Neural cell (in vitro differentiated cells): ENCODE data around the gene PACS1. TPM values are rescaled to one million over a fixed set of nuclear protein-coding genes. Genes with fewer than 3 reads are reported as not detected.

ENCODE experiments used
- H2AFZ ChIP-seq: fragments of 200-600, 300-800 bp; sonication (generic), shearing (Covaris generic); 2 replicates; pipeline ENCODE4 v1.6.0; 2014; ENCODE audit warnings: low read depth, mild to moderate bottlenecking, antibody characterized with exemption, low read length, moderate library complexity
- H3F3A ChIP-seq: fragments of 200-600 bp; shearing (Covaris generic); 2 replicates; pipeline ENCODE4 v1.6.1; 2016; ENCODE audit warnings: mild to moderate bottlenecking, moderate library complexity, mixed read lengths, antibody characterized with exemption, low read length; ENCODE audit not compliant: insufficient read depth, poor library complexity, severe bottlenecking
- H3K27ac ChIP-seq: fragments of 200-600, 300-800 bp; sonication (generic), shearing (Covaris generic); 2 replicates; pipeline ENCODE4 v1.5.1; 2014; ENCODE audit warnings: mild to moderate bottlenecking, low read length, moderate library complexity
- H3K27me3 ChIP-seq: fragments of 300-800, 200-600 bp; sonication (generic), shearing (Covaris generic); 2 replicates; pipeline ENCODE4 v1.6.0; 2014; ENCODE audit warnings: mild to moderate bottlenecking, low read depth, low read length, moderate library complexity; ENCODE audit not compliant: insufficient read depth
- H3K36me3 ChIP-seq: fragments of 300-800, 200-600 bp; sonication (generic), shearing (Covaris generic); 2 replicates; pipeline ENCODE4 v1.5.1; 2014; ENCODE audit warnings: mild to moderate bottlenecking, antibody characterized with exemption, low read length, moderate library complexity; ENCODE audit not compliant: insufficient read depth
- H3K4me2 ChIP-seq: fragments of 300-800, 200-600 bp; sonication (generic), shearing (Covaris generic); 2 replicates; pipeline ENCODE4 v1.6.0; 2014; ENCODE audit warnings: mild to moderate bottlenecking, low read length
- H3K4me3 ChIP-seq: fragments of 300-800, 200-600 bp; sonication (generic), shearing (Covaris generic); 2 replicates; pipeline ENCODE4 v1.5.1; 2014; ENCODE audit warnings: mild to moderate bottlenecking, low read length, moderate library complexity
- H3K79me2 ChIP-seq: fragments of 200-600 bp; shearing (Covaris generic); replicated peaks from 2 replicates; pipeline ENCODE4 v1.6.0; 2014; ENCODE audit warnings: mild to moderate bottlenecking, low read length, moderate library complexity; ENCODE audit not compliant: insufficient read depth
- H3K9ac ChIP-seq: fragments of 300-800, 200-600 bp; sonication (generic), shearing (Covaris generic); 2 replicates; pipeline ENCODE4 v1.6.1; 2016; ENCODE audit warnings: mild to moderate bottlenecking, low read length, mixed read lengths
- H3K9me2 ChIP-seq: fragments of 200-600 bp; shearing (Covaris generic); 2 replicates; pipeline ENCODE4 v1.6.1; 2016; ENCODE audit warnings: mild to moderate bottlenecking, low read length, mixed read lengths; ENCODE audit not compliant: insufficient read depth
- H3K9me3 ChIP-seq: fragments of 200-600, 300-800 bp; sonication (generic), shearing (Covaris generic); 2 replicates; pipeline ENCODE4 v1.6.1; 2016; ENCODE audit warnings: mild to moderate bottlenecking, mixed run types, low read length, moderate library complexity, mixed read lengths
- H4K20me1 ChIP-seq: fragments of 200-600 bp; shearing (Covaris generic); 2 replicates; pipeline ENCODE4 v1.6.1; 2016; ENCODE audit warnings: mild to moderate bottlenecking, mixed run types; ENCODE audit not compliant: insufficient read depth
- CTCF ChIP-seq: fragments of 450-650 bp; IDR thresholded peaks from 2 replicates; pipeline ENCODE4 v1.5.1; 2014; ENCODE audit warnings: antibody characterized with exemption, mild to moderate bottlenecking, moderate library complexity; ENCODE audit not compliant: poor library complexity, severe bottlenecking
- EP300 ChIP-seq: fragments of 450-650 bp; conservative IDR thresholded peaks from 2 replicates; pipeline ENCODE4 v1.6.1; 2014; ENCODE audit warnings: antibody characterized with exemption, mild to moderate bottlenecking, moderate library complexity; ENCODE audit not compliant: poor library complexity, severe bottlenecking
- EZH2 ChIP-seq: fragments of 200-600, 300-800 bp; shearing (Covaris generic), sonication (generic); IDR thresholded peaks from 2 replicates; pipeline ENCODE4 v1.6.1; 2014; ENCODE audit warnings: antibody characterized with exemption, low read length, borderline replicate concordance, mild to moderate bottlenecking; ENCODE audit not compliant: insufficient read depth, poor library complexity, severe bottlenecking
- MXI1 ChIP-seq: fragments of 450-650 bp; conservative IDR thresholded peaks from 2 replicates; pipeline ENCODE4 v1.6.1; 2014; ENCODE audit warnings: antibody characterized with exemption, mild to moderate bottlenecking; ENCODE audit not compliant: poor library complexity, severe bottlenecking
- POLR2AphosphoS5 ChIP-seq: IDR thresholded peaks from 2 replicates; pipeline ENCODE4 v1.6.1; 2012
- RAD21 ChIP-seq: fragments of 450-650 bp; conservative IDR thresholded peaks from 2 replicates; pipeline ENCODE4 v1.6.1; 2014; ENCODE audit warnings: antibody characterized with exemption, mild to moderate bottlenecking, moderate library complexity
- REST ChIP-seq: IDR thresholded peaks from 2 replicates; pipeline ENCODE4 v1.6.1; 2012; ENCODE audit warnings: borderline replicate concordance
- SMC3 ChIP-seq: fragments of 450-650 bp; conservative IDR thresholded peaks from 2 replicates; pipeline ENCODE4 v1.6.1; 2014; ENCODE audit warnings: antibody characterized with exemption, mild to moderate bottlenecking, moderate library complexity; ENCODE audit not compliant: poor library complexity
- TAF1 ChIP-seq: IDR thresholded peaks from 2 replicates; pipeline ENCODE4 v1.6.1; 2012; ENCODE audit warnings: low read depth
- polyA plus RNA-seq: library from polyadenylated mRNA; depleted of rRNA; stranded (reverse); fragments of >200 nt; gene quantifications from 2 replicates; pipeline ENCODE4 v1.2.3, GENCODE V29; 2014

PACS1 gene
- polyA plus RNA-seq, 1 donor from 2014 or later: 14.4 TPM

- no peak overlapping the region for H3K4me2 ChIP-seq
- no peak overlapping the region for H3K4me3 ChIP-seq
- H3K79me2 ChIP-seq: peaks cover 4% of the 10 kb centered on the region
- peaks cover 8% of the 10 kb centered on the region for H3K36me3 ChIP-seq
- H3K9me3 ChIP-seq: no peaks in the 10 kb centered on the region
- no peaks in the 10 kb centered on the region for H3F3A ChIP-seq
- no peaks in the 10 kb centered on the region for H3K27me3 ChIP-seq
- H4K20me1 ChIP-seq: no peaks in the 10 kb centered on the region
- H3K9me2 ChIP-seq: no peaks in the 10 kb centered on the region
- H3K27ac ChIP-seq: no peak overlapping the region
- no peak overlapping the region for H3K9ac ChIP-seq
- H2AFZ ChIP-seq: no peak overlapping the region
- TF ChIP-seq POLR2AphosphoS5: no peak
- no peak for TF ChIP-seq CTCF
- no peak for TF ChIP-seq EZH2
- TF ChIP-seq TAF1: no peak
- TF ChIP-seq SMC3: no peak
- TF ChIP-seq MXI1: no peak
- TF ChIP-seq EP300: no peak
- TF ChIP-seq REST: no peak
- TF ChIP-seq RAD21: no peak
These were observed 7.7 kb upstream of the PACS1 start for GRCh38 chr11:66062408-66062807.

- Histone ChIP-seq H3K27me3 (no peaks in the 10 kb centered on the region), H3K4me3 (no peak overlapping the region), H3K36me3 (peaks cover 14% of the 10 kb centered on the region), H3F3A (no peaks in the 10 kb centered on the region), H4K20me1 (no peaks in the 10 kb centered on the region), H3K4me2 (no peak overlapping the region), H3K27ac (no peak overlapping the region), H3K79me2 (peaks cover 4% of the 10 kb centered on the region), H3K9me2 (no peaks in the 10 kb centered on the region), H3K9me3 (no peaks in the 10 kb centered on the region), H3K9ac (no peak overlapping the region), H2AFZ (no peak overlapping the region)
- TF ChIP-seq EZH2 (no peak), POLR2AphosphoS5 (no peak), REST (no peak), SMC3 (no peak), RAD21 (no peak), CTCF (no peak)
These were observed 6.2 kb upstream of the PACS1 start for GRCh38 chr11:66063900-66064299.
